ENCODE measurements around the gene PRR20E. TPM values are rescaled to one million over a fixed set of nuclear protein-coding genes. Genes with fewer than 3 reads are reported as not detected.
"Not testable (repeated sequence)": the region's sequence is repeated elsewhere in the genome, so short reads cannot be mapped to it uniquely, and the experiment has no call there.

The PRR20E gene
- total RNA-seq, 1 donor from 2014 or later, result not detected

- not testable (repeated sequence) for H3K4me3 Mint-ChIP-seq (ENCODE audit: unreplicated experiment); H3K9me3 Mint-ChIP-seq (ENCODE audit: unreplicated experiment); H3K27me3 Mint-ChIP-seq (ENCODE audit: unreplicated experiment); H3K4me1 Mint-ChIP-seq (ENCODE audit: unreplicated experiment); H3K36me3 Mint-ChIP-seq (ENCODE audit: unreplicated experiment); H3K27ac Mint-ChIP-seq (ENCODE audit: unreplicated experiment); DNase-seq (ENCODE audit: extremely low spot score, unreplicated experiment)
Measured at GRCh38 chr13:57147188-57147587, 19.8 kb upstream of the PRR20E start, which contains the start of gene PRR20B. Gene PRR20B (plus strand): TSS chr13:57147488. CDS start chr13:57147875, 387 bp downstream.

DNA sequence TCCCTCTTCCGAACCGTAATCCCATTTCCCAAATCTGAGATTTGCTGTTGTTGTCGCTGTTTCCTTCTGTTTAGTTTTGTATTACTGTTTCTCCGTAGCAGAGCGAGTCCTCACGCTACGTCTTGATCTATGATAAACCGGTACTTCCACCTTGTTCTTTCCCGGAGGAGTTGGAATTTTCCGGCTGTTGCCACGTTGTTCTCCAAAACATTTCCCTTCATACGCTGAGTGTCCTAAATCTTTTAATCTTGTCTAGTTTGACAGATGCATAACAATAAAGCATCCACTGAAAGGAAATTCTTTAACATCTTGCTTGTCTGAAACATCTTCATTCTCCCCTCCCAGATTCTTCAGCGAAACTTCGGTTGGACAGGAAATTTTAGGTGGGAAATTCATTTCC lies 18.9 kb upstream of the PRR20E start:
- not testable (repeated sequence) for H3K9me3 Mint-ChIP-seq (ENCODE audit: unreplicated experiment); H3K4me3 Mint-ChIP-seq (ENCODE audit: unreplicated experiment); H3K27me3 Mint-ChIP-seq (ENCODE audit: unreplicated experiment); H3K4me1 Mint-ChIP-seq (ENCODE audit: unreplicated experiment); H3K36me3 Mint-ChIP-seq (ENCODE audit: unreplicated experiment); H3K27ac Mint-ChIP-seq (ENCODE audit: unreplicated experiment)
- peak; percentile 62 for DNase-seq (ENCODE audit: extremely low spot score, unreplicated experiment)

- not testable (repeated sequence) for H3K4me1 Mint-ChIP-seq (ENCODE audit: unreplicated experiment); H3K9me3 Mint-ChIP-seq (ENCODE audit: unreplicated experiment); H3K4me3 Mint-ChIP-seq (ENCODE audit: unreplicated experiment); DNase-seq (ENCODE audit: extremely low spot score, unreplicated experiment); H3K36me3 Mint-ChIP-seq (ENCODE audit: unreplicated experiment); H3K27ac Mint-ChIP-seq (ENCODE audit: unreplicated experiment); H3K27me3 Mint-ChIP-seq (ENCODE audit: unreplicated experiment)
Measured at GRCh38 chr13:57153761-57154160, 13.2 kb upstream of the PRR20E start, which contains the start of gene PRR20C. Gene PRR20C (plus strand): TSS chr13:57154061. CDS start chr13:57154448, 387 bp downstream.

DNA sequence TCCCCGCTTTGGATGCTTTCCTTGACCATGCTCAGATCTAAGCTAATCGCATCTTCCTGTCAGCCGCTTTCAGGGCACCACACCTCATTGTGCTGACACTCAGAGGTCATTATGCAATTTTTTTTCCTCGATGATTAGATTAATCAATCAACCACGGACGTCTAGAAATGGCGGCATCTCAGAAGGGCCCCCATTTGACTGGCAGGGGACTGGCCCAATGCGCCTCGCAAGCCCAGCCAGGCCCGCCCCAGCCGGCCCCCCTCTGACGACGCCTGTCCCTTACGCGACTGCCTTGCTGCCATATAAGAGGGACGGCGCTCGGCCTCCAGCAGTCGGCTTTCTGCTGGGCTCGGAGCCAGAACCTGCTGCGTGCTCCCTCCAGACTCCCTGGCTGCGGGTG lies 6.7 kb upstream of the PRR20E start, which contains the start of gene PRR20D:
PRR20D (plus strand) TSS at position 301 of the 400 bp plus-strand sequence. CDS start 387 bp downstream, outside the sequence.
- H3K36me3 Mint-ChIP-seq (ENCODE audit: unreplicated experiment); H3K27me3 Mint-ChIP-seq (ENCODE audit: unreplicated experiment); H3K9me3 Mint-ChIP-seq (ENCODE audit: unreplicated experiment); DNase-seq (ENCODE audit: extremely low spot score, unreplicated experiment); H3K4me1 Mint-ChIP-seq (ENCODE audit: unreplicated experiment); H3K27ac Mint-ChIP-seq (ENCODE audit: unreplicated experiment); H3K4me3 Mint-ChIP-seq (ENCODE audit: unreplicated experiment): not testable (repeated sequence)

DNA sequence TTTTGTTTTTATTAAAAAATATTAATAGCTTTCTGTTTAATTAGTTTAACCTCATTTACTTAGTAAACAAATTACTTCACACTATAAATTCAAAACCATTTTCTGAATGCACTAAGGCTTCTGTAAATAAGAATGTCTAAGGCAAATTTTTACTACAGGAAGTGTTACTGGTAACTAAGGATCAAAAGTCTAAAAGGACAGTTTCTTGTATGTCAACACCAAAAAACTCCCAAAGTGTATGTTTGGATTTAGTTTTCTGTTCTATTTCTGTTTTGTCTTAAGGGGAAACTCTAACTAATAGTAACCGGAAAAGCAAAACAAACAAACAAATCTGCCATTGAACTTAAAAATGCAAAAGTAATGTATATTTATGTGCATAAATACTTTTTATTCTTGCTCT lies 24.7 kb downstream of the PRR20E start:
- Mint-ChIP-seq H3K4me1 (ENCODE audit: unreplicated experiment) (no peaks in the 10 kb centered on the region), H3K9me3 (ENCODE audit: unreplicated experiment) (peaks cover 12% of the 10 kb centered on the region), H3K27me3 (ENCODE audit: unreplicated experiment) (no peaks in the 10 kb centered on the region), H3K36me3 (ENCODE audit: unreplicated experiment) (no peaks in the 10 kb centered on the region), H3K27ac (ENCODE audit: unreplicated experiment) (no peak overlapping the region), H3K4me3 (ENCODE audit: unreplicated experiment) (no peak overlapping the region)
- no peak for TF ChIP-seq CTCF (IDR thresholded peaks at IDR 0.05)
- no peak for DNase-seq (ENCODE audit: extremely low spot score, unreplicated experiment)

DNA sequence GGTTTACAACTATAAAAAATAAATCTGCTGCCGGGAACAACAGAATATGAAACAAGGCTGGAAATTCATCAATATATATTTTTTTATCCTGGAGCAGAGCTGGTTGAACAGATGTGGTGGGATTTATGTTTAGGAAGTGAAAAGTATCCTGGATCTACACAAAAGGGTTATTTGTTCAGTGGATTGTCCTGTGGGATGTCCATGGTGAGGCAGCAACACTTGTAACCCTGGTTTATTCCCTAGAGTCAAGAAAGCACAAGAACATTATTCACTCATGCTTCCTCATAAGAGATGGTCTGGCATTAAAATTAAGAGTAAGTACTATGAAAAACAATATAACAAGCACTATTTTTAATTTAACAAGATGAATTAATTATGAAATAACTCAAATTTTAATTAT lies 46.0 kb downstream of the PRR20E start:
- no peaks in the 10 kb centered on the region for H3K4me1 Mint-ChIP-seq (ENCODE audit: unreplicated experiment)
- no peak for TF ChIP-seq CTCF (IDR thresholded peaks at IDR 0.05)
- no peaks in the 10 kb centered on the region for H3K27me3 Mint-ChIP-seq (ENCODE audit: unreplicated experiment)
- no peak overlapping the region for H3K4me3 Mint-ChIP-seq (ENCODE audit: unreplicated experiment)
- H3K36me3 Mint-ChIP-seq (ENCODE audit: unreplicated experiment), result no peaks in the 10 kb centered on the region
- no peak overlapping the region for H3K27ac Mint-ChIP-seq (ENCODE audit: unreplicated experiment)
- no peak for DNase-seq (ENCODE audit: extremely low spot score, unreplicated experiment)
- no peaks in the 10 kb centered on the region for H3K9me3 Mint-ChIP-seq (ENCODE audit: unreplicated experiment)

Other genes with a start within 250 kb of the PRR20E start
- not detected in 2 replicates for gene PRR20A, start 26.3 kb upstream of the PRR20E start, total RNA-seq
- not detected in 2 replicates for gene PRR20B, start 19.7 kb upstream of the PRR20E start, total RNA-seq
- gene PRR20C, start 13.1 kb upstream of the PRR20E start, total RNA-seq, result not detected in 2 replicates
- not detected in 2 replicates for gene PRR20D, start 6.6 kb upstream of the PRR20E start, total RNA-seq